Mucosa of stomach (tissue), 1 donor: ENCODE measurements around the gene KCNH4.
A peak's percentile ranks its signal among the peaks of the same experiment; 100 is the strongest.

Experiments used
- H3K27me3 ChIP-seq: one replicate; pipeline ENCODE4 v1.7.0; 2013; ENCODE audit warnings: mild to moderate bottlenecking, low read length; ENCODE audit not compliant: control insufficient read depth, insufficient read depth
- H3K36me3 ChIP-seq: one replicate; pipeline ENCODE4 v1.7.0; 2013; ENCODE audit warnings: low read length; ENCODE audit not compliant: control insufficient read depth, insufficient read depth
- H3K4me1 ChIP-seq: one replicate; pipeline ENCODE4 v1.7.0; 2013; ENCODE audit warnings: mild to moderate bottlenecking, low read length; ENCODE audit not compliant: control insufficient read depth, insufficient read depth
- H3K4me3 ChIP-seq: one replicate; pipeline ENCODE4 v1.7.0; 2013; ENCODE audit warnings: low read length
- H3K9ac ChIP-seq: one replicate; pipeline ENCODE4 v1.7.0; 2013; ENCODE audit warnings: mild to moderate bottlenecking, low read length, moderate library complexity
- H3K9me3 ChIP-seq: one replicate; pipeline ENCODE4 v1.7.0; 2013; ENCODE audit warnings: mild to moderate bottlenecking, low read length, moderate library complexity; ENCODE audit not compliant: control insufficient read depth
- donor health status: Pancreatic carcinoma.

The KCNH4 gene

GRCh38 chr17:42116705-42117396, 64.1 kb downstream of the KCNH4 start:
- Histone ChIP-seq H3K4me3 (no peak overlapping the region), H3K9ac (no peak overlapping the region), H3K27me3 (no peaks in the 10 kb centered on the region), H3K9me3 (no peaks in the 10 kb centered on the region), H3K36me3 (no peaks in the 10 kb centered on the region), H3K4me1 (peaks cover 30% of the 10 kb centered on the region)

- H3K9ac ChIP-seq, result no peak overlapping the region
- peaks cover 20% of the 10 kb centered on the region for H3K4me1 ChIP-seq
- no peak overlapping the region for H3K4me3 ChIP-seq
- H3K27me3 ChIP-seq, result no peaks in the 10 kb centered on the region
- no peaks in the 10 kb centered on the region for H3K36me3 ChIP-seq
- H3K9me3 ChIP-seq, result no peaks in the 10 kb centered on the region
Measured at GRCh38 chr17:42114118-42114517, 66.8 kb downstream of the KCNH4 start.

DNA sequence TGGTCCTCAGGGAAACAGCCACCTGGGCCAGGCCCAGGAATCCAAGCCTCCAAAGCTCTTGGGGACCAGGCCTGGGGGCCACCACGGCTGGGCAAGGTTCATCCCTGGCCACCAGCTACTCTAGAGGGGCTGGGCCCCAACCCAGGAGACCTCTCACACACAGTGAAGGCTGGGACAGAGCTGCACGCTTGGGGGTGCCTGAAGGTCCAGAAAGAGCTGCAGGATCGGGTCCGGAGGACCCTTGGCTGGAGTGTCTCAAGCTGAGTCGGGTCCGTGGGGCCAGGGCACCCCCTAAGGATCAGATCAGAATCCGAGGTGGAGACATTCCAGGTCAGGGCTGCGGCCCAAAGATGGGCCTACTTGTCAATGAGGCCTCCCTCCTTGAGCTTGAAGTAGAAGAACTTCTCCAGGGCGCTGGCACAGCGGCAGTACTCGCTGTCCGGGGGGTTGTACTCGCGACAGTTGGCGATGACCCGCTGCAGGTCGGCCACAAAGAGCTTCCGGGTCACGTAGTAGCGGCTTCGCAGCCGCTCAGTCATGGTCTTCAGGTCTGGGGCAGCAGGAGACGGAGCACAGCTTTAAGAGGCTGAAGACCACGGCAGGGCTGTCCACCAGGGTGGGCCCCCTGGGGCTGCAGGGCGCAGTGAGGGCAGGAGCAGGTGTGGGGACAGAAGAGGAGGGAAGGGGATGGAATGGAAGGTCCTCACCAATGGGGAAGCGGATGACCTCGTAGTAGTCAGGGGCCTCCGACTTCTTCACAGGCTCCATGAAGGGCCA, 67.5 kb downstream of the KCNH4 start:
- Histone ChIP-seq H3K9ac (peak overlapping the region; percentile 85), H3K36me3 (no peaks in the 10 kb centered on the region), H3K4me1 (peaks cover 20% of the 10 kb centered on the region), H3K4me3 (no peak overlapping the region), H3K9me3 (no peaks in the 10 kb centered on the region), H3K27me3 (no peaks in the 10 kb centered on the region)

DNA sequence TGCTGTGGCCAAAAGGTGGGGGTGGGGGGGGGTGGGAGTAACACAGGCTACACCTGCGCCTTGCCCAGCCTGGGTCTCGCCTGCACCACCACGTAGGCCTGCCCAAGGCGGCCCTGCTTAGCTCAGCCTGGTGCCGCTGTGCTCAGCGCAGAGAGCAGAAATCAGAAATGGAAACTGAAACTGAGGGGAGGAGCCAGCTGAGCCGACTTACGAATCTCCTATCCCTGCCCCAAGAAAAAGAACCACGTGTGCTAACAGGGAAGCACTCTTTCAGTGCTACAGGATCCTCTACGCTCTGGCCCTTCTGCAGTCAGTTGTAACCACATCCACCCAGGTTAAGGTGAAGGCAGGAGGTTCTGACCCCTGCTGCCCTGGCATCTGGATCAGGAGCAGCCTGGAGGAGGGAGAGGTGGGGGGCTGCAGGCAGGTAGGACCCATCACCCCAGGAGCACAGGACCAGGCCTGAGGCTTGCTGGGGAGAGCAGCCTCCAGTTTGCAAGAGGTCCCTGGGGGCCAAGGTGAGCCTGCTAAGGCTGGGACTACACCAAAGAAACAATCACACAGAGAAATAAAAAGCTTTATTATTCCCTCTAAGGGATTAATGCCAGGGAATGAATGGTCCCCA, 68.3 kb downstream of the KCNH4 start, which contains the start of gene DHX58:
Gene DHX58, minus strand, starts transcription at position 163 of the 625 bp plus-strand sequence. CDS start 822 bp downstream, outside the sequence.
- Histone ChIP-seq H3K4me1 (peaks cover 20% of the 10 kb centered on the region), H3K4me3 (peak within 1 kb of the TSS; percentile 61), H3K36me3 (no peaks in the 10 kb centered on the region), H3K9me3 (no peaks in the 10 kb centered on the region), H3K9ac (peak within 1 kb of the TSS; percentile 85), H3K27me3 (no peaks in the 10 kb centered on the region)

DNA sequence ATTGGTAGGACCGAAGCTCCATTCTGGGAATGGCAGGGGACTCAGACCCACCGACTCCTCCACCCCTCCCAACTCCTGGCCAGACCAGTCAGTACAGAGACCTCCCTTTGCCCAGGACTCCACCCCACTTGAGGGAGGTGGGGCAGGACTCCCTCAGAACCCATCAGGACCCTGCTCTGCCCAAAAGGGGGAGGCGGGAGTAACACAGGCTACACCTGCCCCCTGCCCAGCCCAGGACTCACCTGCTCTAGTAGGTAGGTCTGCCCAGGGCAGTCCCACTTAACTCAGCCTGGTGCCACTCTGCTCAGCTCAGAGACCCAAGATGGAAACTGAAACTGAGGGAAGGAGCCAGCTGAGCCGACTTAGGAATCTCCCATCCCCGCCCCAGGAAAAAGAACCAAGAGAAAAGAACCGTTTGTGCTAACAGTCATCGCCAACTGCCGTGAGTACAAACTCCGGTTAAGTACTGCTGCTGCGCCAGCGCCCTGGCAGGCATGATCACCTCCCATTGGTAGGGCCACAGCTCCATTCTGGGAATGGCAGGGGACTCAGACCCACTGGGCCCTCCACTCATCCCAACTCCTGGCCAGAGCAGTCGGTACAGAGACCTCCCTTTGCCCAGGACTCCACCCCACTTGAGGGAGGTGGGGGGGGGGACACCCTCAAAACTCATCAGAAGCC, 68.9 kb downstream of the KCNH4 start:
- Histone ChIP-seq H3K27me3 (no peaks in the 10 kb centered on the region), H3K36me3 (no peaks in the 10 kb centered on the region), H3K9me3 (no peaks in the 10 kb centered on the region), H3K4me3 (peak overlapping the region; percentile 61), H3K4me1 (peaks cover 20% of the 10 kb centered on the region), H3K9ac (peak overlapping the region; percentile 85)

GRCh38 chr17:42111265-42111636, 69.7 kb downstream of the KCNH4 start:
- peak overlapping the region; percentile 85 for H3K9ac ChIP-seq
- no peaks in the 10 kb centered on the region for H3K9me3 ChIP-seq
- H3K4me3 ChIP-seq, result peak overlapping the region; percentile 61
- H3K27me3 ChIP-seq, result no peaks in the 10 kb centered on the region
- H3K4me1 ChIP-seq, result peaks cover 20% of the 10 kb centered on the region
- H3K36me3 ChIP-seq, result no peaks in the 10 kb centered on the region

DNA sequence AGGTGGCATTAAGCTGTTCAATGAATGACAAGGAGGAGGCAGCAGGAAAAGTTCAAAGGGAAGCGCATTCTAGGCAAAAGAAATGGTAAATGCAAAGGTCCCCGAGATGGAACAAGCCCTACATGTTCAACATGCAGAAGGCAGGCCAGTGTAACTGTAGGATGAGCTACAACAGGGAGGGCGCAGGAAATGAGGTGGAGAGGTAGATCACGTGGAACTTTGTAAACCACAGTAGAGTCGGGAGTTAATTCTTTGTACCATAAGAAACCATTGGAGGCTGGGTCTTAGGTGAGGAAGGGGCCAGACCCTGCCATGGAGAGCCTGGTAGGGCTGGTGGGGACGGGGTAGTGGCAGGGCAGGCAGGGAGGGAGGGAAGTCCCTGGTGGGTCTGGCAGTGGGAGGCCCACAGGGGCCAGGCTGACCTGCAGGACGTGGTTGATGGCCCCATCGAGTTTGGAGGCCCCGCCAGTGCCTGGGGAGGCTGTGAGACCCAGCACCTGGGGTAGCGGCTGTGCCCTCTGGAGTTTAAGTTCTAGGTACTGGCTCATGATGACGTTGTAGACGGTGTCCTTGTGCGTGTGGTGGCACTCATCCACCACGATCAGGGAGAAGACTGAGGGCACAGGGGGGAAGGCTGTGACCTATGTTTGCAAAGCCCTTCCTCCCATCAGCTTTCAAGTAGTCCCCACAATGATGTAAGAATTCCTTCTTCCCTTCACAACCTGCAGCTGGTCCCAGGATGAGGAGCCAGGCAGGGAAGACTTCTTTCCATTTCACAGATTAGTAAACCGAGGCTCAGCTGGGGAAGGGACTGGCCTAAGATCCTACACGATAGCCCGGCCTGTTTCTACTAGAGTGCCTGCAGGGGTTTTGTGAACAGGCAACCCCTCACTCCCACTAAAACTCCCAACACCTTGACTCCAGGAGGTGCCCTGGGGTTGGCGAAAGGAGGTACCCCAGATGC, 70.4 kb downstream of the KCNH4 start:
- Histone ChIP-seq H3K4me3 (no peak overlapping the region), H3K9me3 (no peaks in the 10 kb centered on the region), H3K4me1 (peaks cover 20% of the 10 kb centered on the region), H3K27me3 (no peaks in the 10 kb centered on the region), H3K9ac (no peak overlapping the region), H3K36me3 (no peaks in the 10 kb centered on the region)

DNA sequence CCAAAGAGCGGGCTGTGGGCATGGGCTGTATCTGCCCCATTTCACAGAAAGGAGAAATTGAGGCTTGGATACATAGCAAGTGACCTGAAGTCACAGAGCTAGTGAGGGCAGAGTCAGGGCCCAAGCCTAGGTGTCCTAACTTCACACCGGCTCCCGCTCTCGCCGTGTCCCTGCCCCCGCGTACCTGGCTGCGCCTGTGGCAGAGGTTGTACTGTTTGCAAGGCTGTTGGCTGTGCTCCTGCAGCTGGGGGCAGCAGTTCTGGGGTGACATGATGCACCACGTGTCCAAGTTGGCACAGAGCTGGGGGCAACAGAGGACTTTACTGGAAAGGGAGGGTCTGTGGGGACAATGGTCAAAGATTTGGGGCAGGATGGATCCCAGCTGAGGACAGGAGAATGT, 71.9 kb downstream of the KCNH4 start:
- H3K36me3 ChIP-seq, result no peaks in the 10 kb centered on the region
- no peak overlapping the region for H3K4me3 ChIP-seq
- no peaks in the 10 kb centered on the region for H3K9me3 ChIP-seq
- peaks cover 20% of the 10 kb centered on the region for H3K4me1 ChIP-seq
- no peaks in the 10 kb centered on the region for H3K27me3 ChIP-seq
- no peak overlapping the region for H3K9ac ChIP-seq

DNA sequence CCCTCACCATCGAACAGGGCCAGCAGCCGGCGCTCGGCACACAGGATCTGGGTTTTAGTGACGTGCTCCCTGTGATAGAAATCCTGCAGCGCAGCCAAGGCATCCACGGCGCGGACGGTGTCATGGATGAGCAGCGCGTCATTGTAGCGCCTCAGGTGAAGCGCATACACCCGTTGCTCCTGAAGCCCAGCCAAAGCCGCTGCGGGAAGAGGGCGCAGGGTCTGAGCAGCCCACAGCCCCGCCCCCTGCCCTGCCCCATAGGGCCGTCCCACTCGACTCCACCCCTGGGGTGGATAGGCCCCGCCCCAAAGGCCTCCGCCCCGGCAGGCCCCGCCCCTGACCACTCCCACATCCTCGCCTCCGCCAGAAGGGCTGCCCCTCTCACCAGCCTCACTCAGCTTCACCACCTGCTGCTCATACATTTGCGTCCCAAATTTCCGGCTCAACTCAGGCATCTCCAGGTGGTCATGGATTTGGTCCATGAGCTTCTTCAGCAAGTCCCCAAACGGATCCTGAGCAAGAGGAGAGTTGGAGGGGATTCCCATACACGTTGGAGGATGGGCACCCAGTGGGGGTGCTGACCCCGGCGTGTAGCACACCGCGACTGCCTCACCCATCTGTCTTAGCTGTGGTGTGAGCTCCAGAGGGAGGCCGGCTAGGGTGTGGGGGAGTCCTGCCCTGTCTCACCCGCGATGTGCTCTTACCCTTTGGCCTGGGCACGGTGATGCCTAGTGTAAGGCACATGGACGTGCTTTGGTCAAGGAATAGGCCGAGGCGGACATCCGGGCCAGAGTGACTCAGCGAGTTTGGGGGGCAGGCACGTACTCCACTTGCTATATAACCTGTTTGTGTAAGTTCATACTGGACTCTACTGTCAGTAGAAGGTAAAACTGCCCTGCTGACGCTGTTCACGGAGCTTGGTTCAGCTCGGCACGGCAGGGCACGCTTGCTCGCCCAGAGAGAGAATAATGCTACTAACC, 73.1 kb downstream of the KCNH4 start:
- no peaks in the 10 kb centered on the region for H3K9me3 ChIP-seq
- no peak overlapping the region for H3K9ac ChIP-seq
- no peak overlapping the region for H3K4me3 ChIP-seq
- H3K27me3 ChIP-seq, result no peaks in the 10 kb centered on the region
- H3K4me1 ChIP-seq, result peaks cover 14% of the 10 kb centered on the region
- no peaks in the 10 kb centered on the region for H3K36me3 ChIP-seq

- Histone ChIP-seq H3K4me1 (peaks cover 10% of the 10 kb centered on the region), H3K4me3 (no peak overlapping the region), H3K36me3 (no peaks in the 10 kb centered on the region), H3K9ac (no peak overlapping the region), H3K27me3 (no peaks in the 10 kb centered on the region), H3K9me3 (no peaks in the 10 kb centered on the region)
Measured at GRCh38 chr17:42107124-42107523, 73.8 kb downstream of the KCNH4 start.
